Keratinocyte (primary cell): ENCODE results near the gene NHP2.

Experiments used
- EZH2 ChIP-seq: IDR thresholded peaks from one replicate; pipeline ENCODE4 v1.6.1; 2012; ENCODE audit warnings: inconsistent platforms, mild to moderate bottlenecking, low read length, moderate library complexity
- TF ChIP-seq, protein P1 (sequence below), 3 experiments: IDR thresholded peaks in 1 of 3; conservative IDR thresholded peaks in 1 of 3; optimal IDR thresholded peaks in 1 of 3; 2 replicates in 2 of 3; 3 replicates in 1 of 3; pipeline versions ENCODE3 to v1.5.1; 2011; ENCODE audit warnings: low read length in 3 of 3, mild to moderate bottlenecking in 3 of 3, moderate library complexity in 2 of 3, control low read depth in 1 of 3, inconsistent platforms in 1 of 3; ENCODE audit not compliant: insufficient read depth in 2 of 3; ENCODE audit errors: extremely low read depth in 1 of 3

DNA sequence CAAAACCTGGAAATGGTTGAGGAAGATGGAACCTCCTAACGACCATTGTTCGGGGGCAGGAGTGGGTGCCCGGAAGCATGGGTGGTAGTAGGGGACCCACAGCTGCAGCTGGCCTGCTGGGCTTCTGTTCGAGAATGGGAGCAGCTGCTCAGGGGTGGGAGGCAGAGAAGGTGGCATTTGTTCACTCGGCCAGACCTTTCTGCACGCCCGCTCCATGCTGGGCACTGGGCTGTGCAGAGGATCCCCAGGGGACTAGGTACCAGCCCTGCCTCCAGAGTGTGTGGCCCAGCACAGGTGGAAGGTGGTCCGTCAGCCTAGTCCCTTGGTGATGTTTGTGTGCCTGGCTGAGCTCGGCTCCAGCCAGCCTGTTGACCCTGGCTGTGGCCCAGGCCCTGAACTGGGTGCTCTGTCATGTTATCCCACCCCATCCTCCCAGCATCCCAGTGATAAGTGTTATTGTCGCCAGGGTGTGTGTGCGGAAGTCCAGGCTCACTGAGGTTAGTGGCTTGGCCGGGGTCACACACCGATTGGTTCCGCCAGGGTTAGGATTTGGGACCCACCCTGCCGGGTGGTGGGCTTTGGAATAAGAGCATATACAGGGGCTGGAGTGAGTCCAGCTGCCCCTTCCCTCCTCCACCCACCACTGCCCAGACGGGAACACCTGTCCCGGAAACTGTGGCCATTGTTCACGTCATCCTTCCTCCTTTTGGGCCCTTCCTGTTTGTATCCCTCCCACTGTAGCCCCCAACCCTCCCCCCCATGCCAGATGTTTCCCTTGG is 35.6 kb downstream of the NHP2 start:
- TF ChIP-seq, protein P1, sequence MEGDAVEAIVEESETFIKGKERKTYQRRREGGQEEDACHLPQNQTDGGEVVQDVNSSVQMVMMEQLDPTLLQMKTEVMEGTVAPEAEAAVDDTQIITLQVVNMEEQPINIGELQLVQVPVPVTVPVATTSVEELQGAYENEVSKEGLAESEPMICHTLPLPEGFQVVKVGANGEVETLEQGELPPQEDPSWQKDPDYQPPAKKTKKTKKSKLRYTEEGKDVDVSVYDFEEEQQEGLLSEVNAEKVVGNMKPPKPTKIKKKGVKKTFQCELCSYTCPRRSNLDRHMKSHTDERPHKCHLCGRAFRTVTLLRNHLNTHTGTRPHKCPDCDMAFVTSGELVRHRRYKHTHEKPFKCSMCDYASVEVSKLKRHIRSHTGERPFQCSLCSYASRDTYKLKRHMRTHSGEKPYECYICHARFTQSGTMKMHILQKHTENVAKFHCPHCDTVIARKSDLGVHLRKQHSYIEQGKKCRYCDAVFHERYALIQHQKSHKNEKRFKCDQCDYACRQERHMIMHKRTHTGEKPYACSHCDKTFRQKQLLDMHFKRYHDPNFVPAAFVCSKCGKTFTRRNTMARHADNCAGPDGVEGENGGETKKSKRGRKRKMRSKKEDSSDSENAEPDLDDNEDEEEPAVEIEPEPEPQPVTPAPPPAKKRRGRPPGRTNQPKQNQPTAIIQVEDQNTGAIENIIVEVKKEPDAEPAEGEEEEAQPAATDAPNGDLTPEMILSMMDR (optimal IDR thresholded peaks at IDR 0.05 in 1 of 3, IDR thresholded peaks at IDR 0.05 in 1 of 3, conservative IDR thresholded peaks at IDR 0.05 in 1 of 3; ENCODE audit: extremely low read depth in 1 of 3, insufficient read depth in 2 of 3, low read length in 3 of 3) = no peak
- no peak for TF ChIP-seq EZH2
